Adrenal gland (tissue), 5 donors: ENCODE data around the gene UBXN1.

Experiments used
- CTCF ChIP-seq, 6 experiments: fragments of 450-650 bp in 4 of 6; fragments of 200-600 bp in 2 of 6; sonication (generic) in 1 of 6; IDR thresholded peaks; 1 replicate in 5 of 6; 2 replicates in 1 of 6; pipeline versions ENCODE4 v1.5.1 to v1.8.0; 2016 to 2021; ENCODE audit warnings: antibody characterized with exemption in 6 of 6, mild to moderate bottlenecking in 2 of 6, moderate library complexity in 1 of 6
- POLR2A ChIP-seq, 2 donors: fragments of 450-650 bp; IDR thresholded peaks; one replicate each; pipeline ENCODE4 v1.6.1; 2017; ENCODE audit warnings: antibody characterized with exemption in 2 of 2, mild to moderate bottlenecking in 2 of 2, moderate library complexity in 1 of 2
- donor health status: DM: no; HTN: no; CAD: no.

DNA sequence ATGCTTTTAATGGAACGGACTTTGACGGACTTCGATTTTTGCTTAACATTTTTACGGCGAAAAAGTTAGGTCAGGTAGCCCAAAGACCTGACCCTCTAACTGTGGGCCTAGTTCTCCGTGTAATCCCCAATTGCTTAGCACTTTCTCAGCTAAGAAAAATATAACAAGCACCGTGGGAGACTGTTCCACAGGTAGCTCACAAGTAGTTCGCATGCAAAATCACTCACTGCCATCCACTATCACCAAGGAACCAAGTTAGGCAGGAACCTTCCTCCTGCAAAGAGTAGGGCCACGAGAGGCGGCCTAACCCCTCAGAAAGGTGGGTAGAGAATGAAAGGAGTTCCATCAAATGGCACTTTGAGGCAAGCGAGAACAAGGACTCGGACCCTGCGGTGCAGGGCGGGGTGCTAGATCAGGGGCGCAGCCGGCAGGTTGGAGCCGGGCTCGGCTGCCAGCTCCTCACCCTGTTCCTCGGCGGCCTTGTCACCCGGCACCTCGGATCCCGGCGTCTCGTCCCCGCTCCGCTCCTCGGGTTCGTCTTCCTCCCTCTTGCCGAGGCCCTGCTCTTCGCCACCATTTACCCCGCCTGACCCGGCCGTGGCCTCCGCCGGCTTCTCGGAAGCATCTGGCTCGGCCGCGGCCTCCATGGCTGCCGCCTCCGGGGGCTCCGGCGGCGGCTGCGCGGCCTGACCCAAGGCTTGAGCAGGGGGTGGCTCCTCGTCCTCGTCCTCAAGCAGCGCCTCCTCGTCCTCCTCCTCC lies 47.5 kb upstream of the UBXN1 start:
- TF ChIP-seq CTCF (IDR thresholded peaks at IDR 0.05) (no peak), POLR2A (IDR thresholded peaks at IDR 0.05) (no peak)
